ENCODE measurements around the gene CAMK1G.

DNA sequence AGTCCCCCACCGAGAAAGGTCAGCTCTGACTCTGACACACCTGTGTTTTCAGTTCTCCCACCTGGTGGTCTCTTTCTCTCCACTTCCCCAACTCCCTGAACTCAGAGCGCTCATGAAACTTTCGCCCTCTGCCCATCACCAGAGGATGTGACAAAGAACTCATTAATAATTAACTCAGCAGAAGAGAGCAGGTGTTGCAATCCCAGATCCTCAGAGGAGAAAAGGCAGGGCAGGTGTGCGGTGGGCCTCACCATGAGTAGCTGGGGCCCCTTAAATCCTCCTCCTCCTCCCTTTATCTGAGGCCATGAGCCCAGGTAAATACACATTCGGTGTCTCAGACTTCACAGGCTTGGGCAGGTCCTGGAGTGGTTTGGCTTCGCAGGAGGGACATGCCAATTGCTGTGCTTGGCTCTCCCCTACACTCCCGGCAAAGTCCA lies 70.4 kb downstream of the CAMK1G start:
- TF ChIP-seq, protein P1, sequence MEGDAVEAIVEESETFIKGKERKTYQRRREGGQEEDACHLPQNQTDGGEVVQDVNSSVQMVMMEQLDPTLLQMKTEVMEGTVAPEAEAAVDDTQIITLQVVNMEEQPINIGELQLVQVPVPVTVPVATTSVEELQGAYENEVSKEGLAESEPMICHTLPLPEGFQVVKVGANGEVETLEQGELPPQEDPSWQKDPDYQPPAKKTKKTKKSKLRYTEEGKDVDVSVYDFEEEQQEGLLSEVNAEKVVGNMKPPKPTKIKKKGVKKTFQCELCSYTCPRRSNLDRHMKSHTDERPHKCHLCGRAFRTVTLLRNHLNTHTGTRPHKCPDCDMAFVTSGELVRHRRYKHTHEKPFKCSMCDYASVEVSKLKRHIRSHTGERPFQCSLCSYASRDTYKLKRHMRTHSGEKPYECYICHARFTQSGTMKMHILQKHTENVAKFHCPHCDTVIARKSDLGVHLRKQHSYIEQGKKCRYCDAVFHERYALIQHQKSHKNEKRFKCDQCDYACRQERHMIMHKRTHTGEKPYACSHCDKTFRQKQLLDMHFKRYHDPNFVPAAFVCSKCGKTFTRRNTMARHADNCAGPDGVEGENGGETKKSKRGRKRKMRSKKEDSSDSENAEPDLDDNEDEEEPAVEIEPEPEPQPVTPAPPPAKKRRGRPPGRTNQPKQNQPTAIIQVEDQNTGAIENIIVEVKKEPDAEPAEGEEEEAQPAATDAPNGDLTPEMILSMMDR (conservative IDR thresholded peaks at IDR 0.05; ENCODE audit: low read depth, low read length), result no peak
- TF ChIP-seq MAFK (IDR thresholded peaks at IDR 0.05; ENCODE audit: low read depth, low read length) (no peak), POLR2A (IDR thresholded peaks at IDR 0.05; ENCODE audit: low read depth, low read length) (no peak), NFE2L2 (IDR thresholded peaks at IDR 0.05; ENCODE audit: low read depth, low read length) (no peak), CHD1 (IDR thresholded peaks at IDR 0.05; ENCODE audit: low read depth, low read length) (no peak)
- TF ChIP-seq, protein P2, sequence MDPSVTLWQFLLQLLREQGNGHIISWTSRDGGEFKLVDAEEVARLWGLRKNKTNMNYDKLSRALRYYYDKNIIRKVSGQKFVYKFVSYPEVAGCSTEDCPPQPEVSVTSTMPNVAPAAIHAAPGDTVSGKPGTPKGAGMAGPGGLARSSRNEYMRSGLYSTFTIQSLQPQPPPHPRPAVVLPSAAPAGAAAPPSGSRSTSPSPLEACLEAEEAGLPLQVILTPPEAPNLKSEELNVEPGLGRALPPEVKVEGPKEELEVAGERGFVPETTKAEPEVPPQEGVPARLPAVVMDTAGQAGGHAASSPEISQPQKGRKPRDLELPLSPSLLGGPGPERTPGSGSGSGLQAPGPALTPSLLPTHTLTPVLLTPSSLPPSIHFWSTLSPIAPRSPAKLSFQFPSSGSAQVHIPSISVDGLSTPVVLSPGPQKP (IDR thresholded peaks at IDR 0.05; ENCODE audit: borderline replicate concordance, low read depth, low read length), result no peak

Data from IMR-90 (cell line).